CD4-positive, alpha-beta T cell treated with Interleukin-4 for 1 hour (primary cell): ENCODE results near the gene MAGOHB.
A peak's percentile ranks its signal among the peaks of the same experiment; 100 is the strongest.
"Not testable (repeated sequence)": the region's sequence is repeated elsewhere in the genome, so short reads cannot be mapped to it uniquely, and the experiment has no call there.

Experiments
- DNase-seq, 2 donors: peaks; one replicate each; pipeline ENCODE4 v3.0.0-alpha.2; 2020 to 2022

Gene MAGOHB

GRCh38 chr12:10611258-10611657 lies 2.2 kb downstream of the MAGOHB start:
- not testable (repeated sequence) for DNase-seq

GRCh38 chr12:10610188-10610587 lies 3.2 kb downstream of the MAGOHB start:
- no peak for DNase-seq

- no peak for DNase-seq
These were observed 5.4 kb downstream of the MAGOHB start for GRCh38 chr12:10607885-10608458.

- DNase-seq = no peak
These were observed 11.5 kb downstream of the MAGOHB start for GRCh38 chr12:10601860-10602259.

- no peak for DNase-seq
These were observed 12.4 kb downstream of the MAGOHB start for GRCh38 chr12:10600988-10601387.

GRCh38 chr12:10595881-10596280 lies 17.5 kb downstream of the MAGOHB start:
- DNase-seq = peak in 1 of 2 donors; percentile 25

GRCh38 chr12:10590966-10591365 lies 22.4 kb downstream of the MAGOHB start:
- DNase-seq = no peak

- DNase-seq = no peak
These were observed 29.0 kb downstream of the MAGOHB start for GRCh38 chr12:10584415-10584814.

GRCh38 chr12:10582704-10583103 lies 30.7 kb downstream of the MAGOHB start:
- no peak for DNase-seq

GRCh38 chr12:10582133-10582532 lies 31.3 kb downstream of the MAGOHB start:
- DNase-seq = not testable (repeated sequence)

- DNase-seq = no peak
These were observed 39.1 kb downstream of the MAGOHB start for GRCh38 chr12:10574307-10574706.

GRCh38 chr12:10572021-10572490 lies 41.4 kb downstream of the MAGOHB start:
- DNase-seq = not testable (repeated sequence)

- no peak for DNase-seq
These were observed 42.3 kb downstream of the MAGOHB start for GRCh38 chr12:10571141-10571540.

GRCh38 chr12:10567813-10568212 lies 45.6 kb downstream of the MAGOHB start:
- no peak for DNase-seq

GRCh38 chr12:10563966-10564365 lies 49.4 kb downstream of the MAGOHB start:
- DNase-seq = no peak

- DNase-seq = no peak
These were observed 50.4 kb downstream of the MAGOHB start for GRCh38 chr12:10563002-10563401.

- peak in 1 of 2 donors; percentile 70 for DNase-seq
These were observed 51.0 kb downstream of the MAGOHB start for GRCh38 chr12:10562306-10562933.

- DNase-seq = peak; percentile 63 to 64
These were observed 54.2 kb downstream of the MAGOHB start for GRCh38 chr12:10559244-10559643.

- DNase-seq = no peak
These were observed 54.6 kb downstream of the MAGOHB start for GRCh38 chr12:10558789-10559188.

- DNase-seq = no peak
These were observed 55.1 kb downstream of the MAGOHB start for GRCh38 chr12:10558301-10558700.

GRCh38 chr12:10557766-10558165 lies 55.6 kb downstream of the MAGOHB start:
- DNase-seq = no peak

- DNase-seq = no peak
These were observed 56.1 kb downstream of the MAGOHB start for GRCh38 chr12:10557329-10557728.

- peak; percentile 58 to 69 for DNase-seq
These were observed 58.5 kb downstream of the MAGOHB start for GRCh38 chr12:10554756-10555481.

- DNase-seq = peak; percentile 48 to 60
These were observed 59.1 kb downstream of the MAGOHB start for GRCh38 chr12:10554228-10554755.
